ENCODE data around the gene SLC25A22. TPM values are rescaled to one million over a fixed set of nuclear protein-coding genes. Genes with fewer than 3 reads are reported as not detected.

Gene SLC25A22
- total and polyA plus RNA-seq, 9 of the 15 experiments (the other 6 are each of a cell fraction or from before 2014, with no cell fraction given): 0.41 to 55.4 (median 11.4) TPM

GRCh38 chr11:809287-810039 is 11.4 kb upstream of the SLC25A22 start, which contains the start of gene RPLP2 (continued):
- peak; percentile 94 for TF ChIP-seq ETV5 (CRISPR knock-in tag; IDR thresholded peaks at IDR 0.05; ENCODE audit: low read depth)
- peak; percentile 96 for TF ChIP-seq NKRF (IDR thresholded peaks at IDR 0.05; ENCODE audit: borderline replicate concordance)
- peak; percentile 5; the same call in 1 of the 2 replicates for TF ChIP-seq ZFPM2 (CRISPR knock-in tag; IDR thresholded peaks at IDR 0.05)
- TF ChIP-seq BRF1 (IDR thresholded peaks at IDR 0.05; ENCODE audit: borderline replicate concordance, extremely low read depth, insufficient read length): no peak
- TF ChIP-seq MCM5 (IDR thresholded peaks at IDR 0.05; ENCODE audit: low read depth): no peak
- TF ChIP-seq TBP (optimal IDR thresholded peaks at IDR 0.05; ENCODE audit: low read depth, low read length): peak; percentile 98
- TF ChIP-seq KLF6 (CRISPR knock-in tag; IDR thresholded peaks at IDR 0.05; ENCODE audit: borderline replicate concordance): 0 out of 2 replicates have a peak, but pooled peaks have one; percentile 18
- no peak for TF ChIP-seq FOXM1 (IDR thresholded peaks at IDR 0.05; ENCODE audit: low read depth)
- peak; percentile 89 for TF ChIP-seq FOXM1 (CRISPR knock-in tag; IDR thresholded peaks at IDR 0.05; ENCODE audit: low read depth)
- 0 out of 4 replicates have a peak, but pooled peaks of 1 of the 2 experiments have one; percentile 47 for TF ChIP-seq MLX (CRISPR knock-in tag; conservative IDR thresholded peaks at IDR 0.05)
- TF ChIP-seq RNF219 (CRISPR knock-in tag; IDR thresholded peaks at IDR 0.05): no peak
- peak; percentile 84 for TF ChIP-seq ZNF644 (tag; IDR thresholded peaks at IDR 0.05; ENCODE audit: low read depth)
- peak; percentile 50 for TF ChIP-seq SETDB1 (IDR thresholded peaks at IDR 0.05; ENCODE audit: low read length)
- peak; percentile 91 to 98 for TF ChIP-seq MAZ (CRISPR knock-in tag; conservative IDR thresholded peaks at IDR 0.05 in 1 of 2, IDR thresholded peaks at IDR 0.05 in 1 of 2)
- TF ChIP-seq TAF1 (IDR thresholded peaks at IDR 0.05; ENCODE audit: control insufficient read depth, extremely low read depth, insufficient read depth, low read length, severe bottlenecking): peak; percentile 97
- TF ChIP-seq CEBPG (CRISPR knock-in tag; IDR thresholded peaks at IDR 0.05): peak; percentile 26; the same call in 1 of the 2 replicates
- no peak for TF ChIP-seq CEBPG (tag; conservative IDR thresholded peaks at IDR 0.05 in 1 of 2, IDR thresholded peaks at IDR 0.05 in 1 of 2)
- peak; percentile 13 for TF ChIP-seq ASH1L (IDR thresholded peaks at IDR 0.05; ENCODE audit: borderline replicate concordance, low read depth, partially characterized antibody)
- TF ChIP-seq ETV1 (tag; conservative IDR thresholded peaks at IDR 0.05; ENCODE audit: low read depth): peak; percentile 85
- TF ChIP-seq MED1 (CRISPR knock-in tag; IDR thresholded peaks at IDR 0.05; ENCODE audit: borderline replicate concordance): no peak
- peak; percentile 65 for TF ChIP-seq CCNT2 (IDR thresholded peaks at IDR 0.05; ENCODE audit: borderline replicate concordance, extremely low read depth, insufficient read length, low read depth, low read length)
- TF ChIP-seq BHLHE40 (IDR thresholded peaks at IDR 0.05; ENCODE audit: low read length): peak; percentile 90
- TF ChIP-seq NFATC3 (IDR thresholded peaks at IDR 0.05): no peak

Measured in K562 (cell line).